ENCODE measurements around the gene PAK3.

DNA sequence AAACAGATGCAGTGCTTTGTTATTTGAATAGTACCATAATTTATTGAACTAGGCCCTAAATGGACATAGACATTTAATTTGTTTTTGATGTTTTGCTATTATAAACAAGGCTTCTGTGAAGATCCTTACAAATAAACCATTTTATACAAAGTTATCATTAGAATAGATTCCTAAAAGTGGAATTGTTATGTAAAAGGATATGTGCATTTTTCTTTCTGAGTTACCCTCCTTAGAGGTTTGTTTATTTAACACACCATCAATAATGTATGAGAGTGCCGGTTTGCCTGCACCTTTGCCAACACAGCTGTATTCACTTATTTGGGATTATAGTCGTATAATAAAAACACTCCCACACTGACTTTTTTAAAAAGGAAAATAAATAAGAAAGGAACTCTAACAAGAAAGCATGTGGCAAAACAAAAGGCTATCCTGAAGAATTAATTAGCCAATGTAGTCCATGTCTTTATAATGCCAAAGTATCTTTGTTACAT is 84.8 kb downstream of the PAK3 start:
- TF ChIP-seq, protein P1, sequence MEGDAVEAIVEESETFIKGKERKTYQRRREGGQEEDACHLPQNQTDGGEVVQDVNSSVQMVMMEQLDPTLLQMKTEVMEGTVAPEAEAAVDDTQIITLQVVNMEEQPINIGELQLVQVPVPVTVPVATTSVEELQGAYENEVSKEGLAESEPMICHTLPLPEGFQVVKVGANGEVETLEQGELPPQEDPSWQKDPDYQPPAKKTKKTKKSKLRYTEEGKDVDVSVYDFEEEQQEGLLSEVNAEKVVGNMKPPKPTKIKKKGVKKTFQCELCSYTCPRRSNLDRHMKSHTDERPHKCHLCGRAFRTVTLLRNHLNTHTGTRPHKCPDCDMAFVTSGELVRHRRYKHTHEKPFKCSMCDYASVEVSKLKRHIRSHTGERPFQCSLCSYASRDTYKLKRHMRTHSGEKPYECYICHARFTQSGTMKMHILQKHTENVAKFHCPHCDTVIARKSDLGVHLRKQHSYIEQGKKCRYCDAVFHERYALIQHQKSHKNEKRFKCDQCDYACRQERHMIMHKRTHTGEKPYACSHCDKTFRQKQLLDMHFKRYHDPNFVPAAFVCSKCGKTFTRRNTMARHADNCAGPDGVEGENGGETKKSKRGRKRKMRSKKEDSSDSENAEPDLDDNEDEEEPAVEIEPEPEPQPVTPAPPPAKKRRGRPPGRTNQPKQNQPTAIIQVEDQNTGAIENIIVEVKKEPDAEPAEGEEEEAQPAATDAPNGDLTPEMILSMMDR (IDR thresholded peaks at IDR 0.05): no peak
- no peak for TF ChIP-seq EZH2phosphoT487 (IDR thresholded peaks at IDR 0.05)
